Peyer's patch (tissue), 4 donors: Measurements from ENCODE around the gene SEMA3A. TPM values are rescaled to one million over a fixed set of nuclear protein-coding genes. Genes with fewer than 3 reads are reported as not detected.

Experiments used
- DNase-seq, 3 donors: peaks; one replicate each; pipeline ENCODE4 v3.0.0-alpha.2; 2017 to 2019
- H3K27ac ChIP-seq, 4 donors: fragments of 200-600 bp; sonication (generic); one replicate each; pipeline ENCODE4 v1.5.1; 2016 to 2019
- H3K27me3 ChIP-seq, 2 donors: fragments of 200-600 bp; sonication (generic); one replicate each; pipeline ENCODE4 v1.5.1; 2019
- H3K36me3 ChIP-seq, 3 donors: fragments of 200-600 bp; sonication (generic); one replicate each; pipeline ENCODE4 v1.5.1; 2016 to 2019
- H3K4me1 ChIP-seq, 4 donors: fragments of 200-600 bp; sonication (generic); one replicate each; pipeline ENCODE4 v1.5.1; 2016 to 2019
- H3K4me3 ChIP-seq, 4 donors: fragments of 200-600 bp; sonication (generic); 1 replicate in 3 of 4; 2 replicates in 1 of 4; pipeline ENCODE4 v1.5.1; 2016 to 2019; ENCODE audit warnings: mild to moderate bottlenecking in 1 of 4
- H3K9me3 ChIP-seq, 4 donors: fragments of 200-600 bp; sonication (generic); one replicate each; pipeline ENCODE4 v1.5.1; 2016 to 2019; ENCODE audit warnings: mild to moderate bottlenecking in 1 of 4
- CTCF ChIP-seq, 6 experiments: fragments of 450-650 bp in 4 of 6; fragments of 200-600 bp in 2 of 6; sonication (generic) in 1 of 6; IDR thresholded peaks; one replicate each; pipeline ENCODE4 v1.5.1; 2017 to 2019; ENCODE audit warnings: antibody characterized with exemption in 6 of 6, mild to moderate bottlenecking in 3 of 6, moderate library complexity in 1 of 6
- POLR2A ChIP-seq, 2 donors: fragments of 450-650 bp; IDR thresholded peaks; one replicate each; pipeline ENCODE4 v1.5.1; 2017; ENCODE audit warnings: antibody characterized with exemption in 2 of 2, mild to moderate bottlenecking in 2 of 2, moderate library complexity in 2 of 2
- total RNA-seq, 4 donors: library from RNA; depleted of rRNA; stranded (reverse); fragments of >200 nt; gene quantifications; one replicate each; pipeline ENCODE4 v1.1.0, GENCODE V29; 2016

The SEMA3A gene
- total RNA-seq, 4 donors from 2014 or later, result 1.3 to 12.4 (median 3.8) TPM

GRCh38 chr7:84136336-84136735 is 58.3 kb downstream of the SEMA3A start:
- H3K4me3 ChIP-seq, result no peak overlapping the region
- H3K9me3 ChIP-seq, result no peaks in the 10 kb centered on the region
- H3K27me3 ChIP-seq, result no peaks in the 10 kb centered on the region
- H3K36me3 ChIP-seq, result no peaks in the 10 kb centered on the region
- H3K4me1 ChIP-seq, result no peaks in the 10 kb centered on the region
- no peak for DNase-seq
- H3K27ac ChIP-seq, result no peak overlapping the region
- TF ChIP-seq POLR2A (IDR thresholded peaks at IDR 0.05) (no peak), CTCF (IDR thresholded peaks at IDR 0.05) (no peak)

GRCh38 chr7:84134169-84134568 is 60.4 kb downstream of the SEMA3A start:
- no peak for TF ChIP-seq POLR2A (IDR thresholded peaks at IDR 0.05)
- no peak for TF ChIP-seq CTCF (IDR thresholded peaks at IDR 0.05)
- no peak overlapping the region for H3K4me3 ChIP-seq
- H3K27me3 ChIP-seq, result no peaks in the 10 kb centered on the region
- H3K4me1 ChIP-seq, result no peaks in the 10 kb centered on the region
- DNase-seq, result no peak
- H3K27ac ChIP-seq, result no peak overlapping the region
- no peaks in the 10 kb centered on the region for H3K36me3 ChIP-seq
- H3K9me3 ChIP-seq, result no peaks in the 10 kb centered on the region

- Histone ChIP-seq H3K4me3 (no peak overlapping the region), H3K27ac (no peak overlapping the region), H3K27me3 (no peaks in the 10 kb centered on the region), H3K9me3 (no peaks in the 10 kb centered on the region), H3K36me3 (no peaks in the 10 kb centered on the region), H3K4me1 (no peaks in the 10 kb centered on the region)
- no peak for DNase-seq
- no peak for TF ChIP-seq POLR2A (IDR thresholded peaks at IDR 0.05)
- TF ChIP-seq CTCF (IDR thresholded peaks at IDR 0.05), result no peak
Measured at GRCh38 chr7:84125654-84126053, 68.9 kb downstream of the SEMA3A start.

GRCh38 chr7:84123965-84124547 is 70.5 kb downstream of the SEMA3A start:
- no peak overlapping the region for H3K27ac ChIP-seq
- TF ChIP-seq POLR2A (IDR thresholded peaks at IDR 0.05) (no peak), CTCF (IDR thresholded peaks at IDR 0.05) (no peak)

GRCh38 chr7:84122582-84123360 is 71.8 kb downstream of the SEMA3A start:
- H3K4me1 ChIP-seq, result no peaks in the 10 kb centered on the region

More at GRCh38 chr7:84123965-84124547, 70.5 kb downstream of the SEMA3A start:
- DNase-seq, result no peak
- no peak overlapping the region for H3K4me3 ChIP-seq
- no peaks in the 10 kb centered on the region for H3K27me3 ChIP-seq
- no peaks in the 10 kb centered on the region for H3K36me3 ChIP-seq
- H3K9me3 ChIP-seq, result no peaks in the 10 kb centered on the region
- H3K4me1 ChIP-seq, result no peaks in the 10 kb centered on the region

More at GRCh38 chr7:84122582-84123360, 71.8 kb downstream of the SEMA3A start:
- Histone ChIP-seq H3K9me3 (no peaks in the 10 kb centered on the region), H3K4me3 (no peak overlapping the region), H3K27ac (no peak overlapping the region), H3K36me3 (no peaks in the 10 kb centered on the region), H3K27me3 (no peaks in the 10 kb centered on the region)
- DNase-seq, result no peak
- TF ChIP-seq POLR2A (IDR thresholded peaks at IDR 0.05), result no peak
- TF ChIP-seq CTCF (IDR thresholded peaks at IDR 0.05), result no peak
